Liver (tissue), 9 donors: ENCODE data around the gene PARP3. TPM values are rescaled to one million over a fixed set of nuclear protein-coding genes. Genes with fewer than 3 reads are reported as not detected.
A peak's percentile ranks its signal among the peaks of the same experiment; 100 is the strongest.

Experiments
- DNase-seq: peaks from one replicate; pipeline ENCODE4 v3.0.0-alpha.2; 2017; ENCODE audit warnings: low spot score
- H3K27ac ChIP-seq, 2 donors: one replicate each; pipeline ENCODE4 v1.7.0; 2013; ENCODE audit warnings: inconsistent platforms in 2 of 2, low read length in 2 of 2, control low read depth in 1 of 2, low read depth in 1 of 2, mild to moderate bottlenecking in 1 of 2
- H3K27me3 ChIP-seq, 4 donors: one replicate each; pipeline versions ENCODE4 v1.6.1 to v1.7.0; 2013; ENCODE audit warnings: low read length in 3 of 4, inconsistent platforms in 1 of 4, mild to moderate bottlenecking in 1 of 4, moderate library complexity in 1 of 4; ENCODE audit not compliant: control insufficient read depth in 4 of 4, insufficient read depth in 4 of 4
- H3K36me3 ChIP-seq, 4 donors: one replicate each; pipeline versions ENCODE4 v1.6.1 to v1.7.0; 2013; ENCODE audit warnings: low read length in 3 of 4, mild to moderate bottlenecking in 3 of 4, low read depth in 1 of 4, moderate library complexity in 1 of 4; ENCODE audit not compliant: control insufficient read depth in 4 of 4, insufficient read depth in 3 of 4
- H3K4me1 ChIP-seq, 4 donors: one replicate each; pipeline versions ENCODE4 v1.6.1 to v1.7.0; 2013; ENCODE audit warnings: low read length in 3 of 4, mild to moderate bottlenecking in 3 of 4, moderate library complexity in 1 of 4; ENCODE audit not compliant: control insufficient read depth in 4 of 4, insufficient read depth in 4 of 4
- H3K4me3 ChIP-seq, 3 donors: one replicate each; pipeline versions ENCODE4 v1.6.1 to v1.7.0; 2013; ENCODE audit warnings: low read length in 3 of 3, control low read depth in 1 of 3, low read depth in 1 of 3, mild to moderate bottlenecking in 1 of 3
- H3K9ac ChIP-seq, 2 donors: one replicate each; pipeline ENCODE4 v1.7.0; 2013; ENCODE audit warnings: low read length in 2 of 2, mild to moderate bottlenecking in 2 of 2, moderate library complexity in 2 of 2, control low read depth in 1 of 2, low read depth in 1 of 2
- H3K9me3 ChIP-seq, 4 donors: one replicate each; pipeline versions ENCODE4 v1.6.1 to v1.7.0; 2013; ENCODE audit warnings: low read length in 3 of 4; ENCODE audit not compliant: control insufficient read depth in 4 of 4
- CTCF ChIP-seq: fragments of 150-350 bp; IDR thresholded peaks from 2 replicates; pipeline ENCODE4 v1.5.1; 2017; ENCODE audit warnings: improper control_type of control experiment, low read depth, low read length; ENCODE audit not compliant: missing input control
- EGR1 ChIP-seq, 2 donors: IDR thresholded peaks; 2 replicates each; pipeline ENCODE4 v1.6.1; 2016 to 2018; ENCODE audit warnings: antibody characterized with exemption in 2 of 2, low read depth in 2 of 2
- FOXA1 ChIP-seq: IDR thresholded peaks from 2 replicates; pipeline ENCODE4 v1.6.1; 2016; ENCODE audit warnings: antibody characterized with exemption
- FOXA2 ChIP-seq: IDR thresholded peaks from 2 replicates; pipeline ENCODE4 v1.6.1; 2016; ENCODE audit warnings: antibody characterized with exemption
- GABPA ChIP-seq, 2 donors: IDR thresholded peaks in 1 of 2; conservative IDR thresholded peaks in 1 of 2; 2 replicates each; pipeline ENCODE4 v1.6.1; 2016; ENCODE audit warnings: antibody characterized with exemption in 2 of 2, mild to moderate bottlenecking in 1 of 2, moderate library complexity in 1 of 2
- HNF4A ChIP-seq, 2 donors: conservative IDR thresholded peaks; 2 replicates each; pipeline ENCODE4 v1.6.1; 2016; ENCODE audit warnings: antibody characterized with exemption in 2 of 2, mild to moderate bottlenecking in 2 of 2
- HNF4G ChIP-seq: IDR thresholded peaks from 2 replicates; pipeline ENCODE4 v1.6.1; 2016; ENCODE audit warnings: antibody characterized with exemption
- JUND ChIP-seq, 2 donors: IDR thresholded peaks; 2 replicates each; pipeline ENCODE4 v1.6.1; 2016; ENCODE audit warnings: antibody characterized with exemption in 2 of 2
- MAX ChIP-seq: IDR thresholded peaks from 2 replicates; pipeline ENCODE4 v1.6.1; 2016; ENCODE audit warnings: antibody characterized with exemption
- NR2F2 ChIP-seq: IDR thresholded peaks from 2 replicates; pipeline ENCODE4 v1.6.1; 2016; ENCODE audit warnings: antibody characterized with exemption
- RAD21 ChIP-seq, 2 donors: IDR thresholded peaks; 2 replicates each; pipeline ENCODE4 v1.6.1; 2016; ENCODE audit warnings: antibody characterized with exemption in 2 of 2, mild to moderate bottlenecking in 2 of 2
- RXRA ChIP-seq, 2 donors: IDR thresholded peaks; 2 replicates each; pipeline ENCODE4 v1.6.1; 2017 to 2018; ENCODE audit warnings: antibody characterized with exemption in 2 of 2, mild to moderate bottlenecking in 1 of 2
- SP1 ChIP-seq: IDR thresholded peaks from 2 replicates; pipeline ENCODE4 v1.6.1; 2018; ENCODE audit warnings: antibody characterized with exemption, mild to moderate bottlenecking
- TAF1 ChIP-seq: conservative IDR thresholded peaks from 2 replicates; pipeline ENCODE4 v1.6.1; 2016; ENCODE audit warnings: antibody characterized with exemption, mild to moderate bottlenecking
- YY1 ChIP-seq: IDR thresholded peaks from 2 replicates; pipeline ENCODE4 v1.6.1; 2016; ENCODE audit warnings: antibody characterized with exemption, mild to moderate bottlenecking
- ZBTB33 ChIP-seq: IDR thresholded peaks from 2 replicates; pipeline ENCODE4 v1.6.1; 2016; ENCODE audit warnings: antibody characterized with exemption
- WGBS: extraction: QIAGEN DNeasy Blood & Tissue Kit; methylation state at CpG from one replicate; pipeline ENCODE4 v1.1.7; 2013; 5-methylcytosine and 5-hydroxymethylcytosine counted together
- polyA plus RNA-seq, 2 donors: library from polyadenylated mRNA; stranded (reverse) in 1 of 2; unstranded in 1 of 2; fragments of 200-250 nt in 1 of 2; fragments of >200 nt in 1 of 2; fragmentation: Nextera tagmentation in 1 of 2; extraction: Ambion mirVana in 1 of 2; gene quantifications; one replicate each; pipeline versions ENCODE4 v1.2.1 to v1.2.3, GENCODE V29; 2013 to 2015
- total RNA-seq, 2 donors: library from RNA; depleted of rRNA; stranded (reverse); fragments of >200 nt; gene quantifications; one replicate each; pipeline ENCODE4 v1.2.3, GENCODE V29; 2014
- TF ChIP-seq, protein P1 (sequence below): IDR thresholded peaks from 2 replicates; pipeline ENCODE4 v1.6.1; 2016; ENCODE audit warnings: antibody characterized with exemption
- TF ChIP-seq, protein P2 (sequence below): IDR thresholded peaks from 2 replicates; pipeline ENCODE4 v1.6.1; 2016; ENCODE audit warnings: antibody characterized with exemption, mild to moderate bottlenecking
- donor health status: healthy.
- donor health status: healthy.
- donor health status: healthy.
- donor health status: healthy.
- donor health status: healthy.

The PARP3 gene
- total and polyA plus RNA-seq, 4 donors = 1.5 to 21.4 (median 12.7) TPM

GRCh38 chr3:51940648-51941462 lies 1.3 kb upstream of the PARP3 start:
- peak; percentile 25 for DNase-seq
- WGBS = 33% methylated on average over 13 of the region's 13 CpGs
- Histone ChIP-seq H3K36me3 (peaks cover 4 to 30% (median 15%) of the 10 kb centered on the region in 4 donors), H3K9ac (peak overlapping the region; percentile 38 to 70), H3K27me3 (no peaks in the 10 kb centered on the region), H3K4me1 (peaks cover 10 to 31% (median 23%) of the 10 kb centered on the region in 4 donors), H3K9me3 (no peaks in the 10 kb centered on the region), H3K4me3 (peak overlapping the region; percentile 79 to 94 (median 81)), H3K27ac (no peak overlapping the region)
- no peak for TF ChIP-seq TAF1
- no peak for TF ChIP-seq FOXA1
- no peak for TF ChIP-seq JUND (IDR thresholded peaks at IDR 0.05)
- no peak for TF ChIP-seq CTCF
- TF ChIP-seq GABPA (IDR thresholded peaks at IDR 0.05 in 1 of 2, conservative IDR thresholded peaks at IDR 0.05 in 1 of 2) = no peak
- TF ChIP-seq NR2F2 = no peak
- no peak for TF ChIP-seq FOXA2
- TF ChIP-seq YY1 = no peak
- TF ChIP-seq EGR1 (IDR thresholded peaks at IDR 0.05; ENCODE audit: low read depth in 2 of 2) = no peak
- TF ChIP-seq RAD21 (IDR thresholded peaks at IDR 0.05) = no peak
- TF ChIP-seq, protein P1, sequence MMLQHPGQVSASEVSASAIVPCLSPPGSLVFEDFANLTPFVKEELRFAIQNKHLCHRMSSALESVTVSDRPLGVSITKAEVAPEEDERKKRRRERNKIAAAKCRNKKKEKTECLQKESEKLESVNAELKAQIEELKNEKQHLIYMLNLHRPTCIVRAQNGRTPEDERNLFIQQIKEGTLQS = no peak
- TF ChIP-seq, protein P2, sequence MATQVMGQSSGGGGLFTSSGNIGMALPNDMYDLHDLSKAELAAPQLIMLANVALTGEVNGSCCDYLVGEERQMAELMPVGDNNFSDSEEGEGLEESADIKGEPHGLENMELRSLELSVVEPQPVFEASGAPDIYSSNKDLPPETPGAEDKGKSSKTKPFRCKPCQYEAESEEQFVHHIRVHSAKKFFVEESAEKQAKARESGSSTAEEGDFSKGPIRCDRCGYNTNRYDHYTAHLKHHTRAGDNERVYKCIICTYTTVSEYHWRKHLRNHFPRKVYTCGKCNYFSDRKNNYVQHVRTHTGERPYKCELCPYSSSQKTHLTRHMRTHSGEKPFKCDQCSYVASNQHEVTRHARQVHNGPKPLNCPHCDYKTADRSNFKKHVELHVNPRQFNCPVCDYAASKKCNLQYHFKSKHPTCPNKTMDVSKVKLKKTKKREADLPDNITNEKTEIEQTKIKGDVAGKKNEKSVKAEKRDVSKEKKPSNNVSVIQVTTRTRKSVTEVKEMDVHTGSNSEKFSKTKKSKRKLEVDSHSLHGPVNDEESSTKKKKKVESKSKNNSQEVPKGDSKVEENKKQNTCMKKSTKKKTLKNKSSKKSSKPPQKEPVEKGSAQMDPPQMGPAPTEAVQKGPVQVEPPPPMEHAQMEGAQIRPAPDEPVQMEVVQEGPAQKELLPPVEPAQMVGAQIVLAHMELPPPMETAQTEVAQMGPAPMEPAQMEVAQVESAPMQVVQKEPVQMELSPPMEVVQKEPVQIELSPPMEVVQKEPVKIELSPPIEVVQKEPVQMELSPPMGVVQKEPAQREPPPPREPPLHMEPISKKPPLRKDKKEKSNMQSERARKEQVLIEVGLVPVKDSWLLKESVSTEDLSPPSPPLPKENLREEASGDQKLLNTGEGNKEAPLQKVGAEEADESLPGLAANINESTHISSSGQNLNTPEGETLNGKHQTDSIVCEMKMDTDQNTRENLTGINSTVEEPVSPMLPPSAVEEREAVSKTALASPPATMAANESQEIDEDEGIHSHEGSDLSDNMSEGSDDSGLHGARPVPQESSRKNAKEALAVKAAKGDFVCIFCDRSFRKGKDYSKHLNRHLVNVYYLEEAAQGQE = no peak
- no peak for TF ChIP-seq HNF4G
- TF ChIP-seq MAX = no peak
- TF ChIP-seq HNF4A (conservative IDR thresholded peaks at IDR 0.05) = no peak
- no peak for TF ChIP-seq ZBTB33
- TF ChIP-seq SP1 = no peak
- TF ChIP-seq RXRA (IDR thresholded peaks at IDR 0.05) = no peak
